Testis (tissue), 3 donors: ENCODE measurements around the gene DENND1A. TPM values are rescaled to one million over a fixed set of nuclear protein-coding genes. Genes with fewer than 3 reads are reported as not detected.

Experiments
- DNase-seq: peaks from one replicate; pipeline ENCODE4 v3.0.0-alpha.2; 2019
- H3K27ac ChIP-seq, 2 donors: fragments of 200-600 bp; sonication (generic); one replicate each; pipeline ENCODE4 v1.5.1; 2019
- H3K27me3 ChIP-seq: fragments of 200-600 bp; sonication (generic); one replicate; pipeline ENCODE4 v1.5.1; 2019
- H3K36me3 ChIP-seq: fragments of 200-600 bp; sonication (generic); one replicate; pipeline ENCODE4 v1.5.1; 2017; ENCODE audit warnings: low read depth; ENCODE audit errors: missing control alignments
- H3K4me1 ChIP-seq: fragments of 200-600 bp; sonication (generic); one replicate; pipeline ENCODE4 v1.5.1; 2019
- H3K4me3 ChIP-seq, 2 donors: fragments of 200-600 bp; sonication (generic); one replicate each; pipeline ENCODE4 v1.5.1; 2017 to 2019
- H3K9me3 ChIP-seq: fragments of 200-600 bp; sonication (generic); one replicate; pipeline ENCODE4 v1.5.1; 2017
- CTCF ChIP-seq, 3 experiments: fragments of 450-650 bp in 2 of 3; fragments of 200-600 bp in 1 of 3; sonication (generic) in 1 of 3; IDR thresholded peaks; one replicate each; pipeline ENCODE4 v1.5.1; 2016 to 2019; ENCODE audit warnings: antibody characterized with exemption in 3 of 3, mild to moderate bottlenecking in 2 of 3, moderate library complexity in 1 of 3
- POLR2A ChIP-seq: fragments of 450-650 bp; IDR thresholded peaks from one replicate; pipeline ENCODE4 v1.6.1; 2017; ENCODE audit warnings: antibody characterized with exemption, mild to moderate bottlenecking, moderate library complexity
- WGBS, 2 donors: methylation state at CpG; one replicate each; pipeline ENCODE4 v1.1.5; 2018; 5-methylcytosine and 5-hydroxymethylcytosine counted together
- intact Hi-C: fragments of 100-400 bp; cut with DNase I; formaldehyde crosslinking; loops from one replicate; pipeline ENCODE4 v1.15.1; 2023; ENCODE audit warnings: low total_unique reads
- polyA plus RNA-seq: library from polyadenylated mRNA; stranded (reverse); fragments of 350-450 nt; fragmentation: Illumina TruSeq; extraction: RNeasy Lipid Tissue Mini Kit (QIAGEN cat#74804); gene quantifications from one replicate; pipeline ENCODE4 v1.2.3, GENCODE V29; 2014; ENCODE audit warnings: low read depth, low replicate concordance; ENCODE audit not compliant: insufficient read depth
- total RNA-seq, 2 donors: library from RNA; depleted of rRNA; stranded (reverse); fragments of >200 nt; gene quantifications; one replicate each; pipeline ENCODE4 v1.2.3, GENCODE V29; 2016

Gene DENND1A
- total and polyA plus RNA-seq, 3 donors from 2014 or later, result 20.3 to 47.4 (median 44.9) TPM

GRCh38 chr9:123589361-123590239 is 340.3 kb downstream of the DENND1A start:
- Histone ChIP-seq H3K9me3 (no peaks in the 10 kb centered on the region), H3K27me3 (no peaks in the 10 kb centered on the region), H3K4me1 (no peaks in the 10 kb centered on the region), H3K4me3 (no peak overlapping the region), H3K27ac (no peak overlapping the region), H3K36me3 (no peaks in the 10 kb centered on the region)
- TF ChIP-seq CTCF (IDR thresholded peaks at IDR 0.05) (no peak), POLR2A (no peak)
- 88 to 91% methylated on average over 8 of the region's 8 CpGs for WGBS, 2 donors
- intact Hi-C loops, result no loop called here
- no peak for DNase-seq

- no peaks in the 10 kb centered on the region for H3K9me3 ChIP-seq
- H3K27me3 ChIP-seq, result no peaks in the 10 kb centered on the region
- DNase-seq, result no peak
- intact Hi-C loops, result no loop called here
- no peak for TF ChIP-seq CTCF (IDR thresholded peaks at IDR 0.05)
- no peak for TF ChIP-seq POLR2A
- 82 to 99% methylated on average over 2 to 5 of the region's 5 CpGs for WGBS, 2 donors
- no peak overlapping the region for H3K4me3 ChIP-seq
- no peaks in the 10 kb centered on the region for H3K4me1 ChIP-seq
- no peak overlapping the region for H3K27ac ChIP-seq
- no peaks in the 10 kb centered on the region for H3K36me3 ChIP-seq
Measured at GRCh38 chr9:123586275-123586674, 343.7 kb downstream of the DENND1A start.

- no peak for DNase-seq
- Histone ChIP-seq H3K4me1 (no peaks in the 10 kb centered on the region), H3K27ac (no peak overlapping the region), H3K4me3 (no peak overlapping the region), H3K9me3 (no peaks in the 10 kb centered on the region), H3K27me3 (no peaks in the 10 kb centered on the region), H3K36me3 (no peaks in the 10 kb centered on the region)
- intact Hi-C loops, result no loop called here
- TF ChIP-seq CTCF (IDR thresholded peaks at IDR 0.05) (no peak), POLR2A (no peak)
- WGBS, 2 donors, result 92 to 97% methylated on average over 9 to 10 of the region's 10 CpGs
Measured at GRCh38 chr9:123584202-123585176, 345.4 kb downstream of the DENND1A start.

GRCh38 chr9:123583646-123584045 is 346.3 kb downstream of the DENND1A start:
- TF ChIP-seq POLR2A (no peak), CTCF (IDR thresholded peaks at IDR 0.05) (no peak)
- 97 to 98% methylated on average over 2 of the region's 2 CpGs for WGBS, 2 donors
- H3K27ac ChIP-seq, result no peak overlapping the region
- no peaks in the 10 kb centered on the region for H3K36me3 ChIP-seq
- no peak for DNase-seq
- no peak overlapping the region for H3K4me3 ChIP-seq
- intact Hi-C loops, result no loop called here
- no peaks in the 10 kb centered on the region for H3K27me3 ChIP-seq
- no peaks in the 10 kb centered on the region for H3K9me3 ChIP-seq
- H3K4me1 ChIP-seq, result no peaks in the 10 kb centered on the region
